B cell (primary cell): Measurements from ENCODE around the gene HIF3A.
"Not testable (repeated sequence)": the region's sequence is repeated elsewhere in the genome, so short reads cannot be mapped to it uniquely, and the experiment has no call there.

ENCODE experiments used
- CTCF ChIP-seq: fragments of 200-600 bp; IDR thresholded peaks from one replicate; pipeline ENCODE4 v1.8.0; 2022; ENCODE audit warnings: antibody characterized with exemption, mild to moderate bottlenecking
- EZH2 ChIP-seq: IDR thresholded peaks from 2 replicates; pipeline ENCODE4 v1.6.1; 2012; ENCODE audit warnings: borderline replicate concordance, low read depth, mild to moderate bottlenecking, moderate library complexity, low read length; ENCODE audit not compliant: insufficient read depth, poor library complexity, severe bottlenecking

GRCh38 chr19:46262684-46263296 is 34.1 kb upstream of the HIF3A start:
- not testable (repeated sequence) for TF ChIP-seq CTCF, EZH2
